DND-41 (cell line): ENCODE measurements around the gene CHRM4.

Experiments used
- EZH2 ChIP-seq: IDR thresholded peaks from 3 replicates; pipeline ENCODE4 v1.6.1; 2012; ENCODE audit warnings: borderline replicate concordance, low read depth, mild to moderate bottlenecking, moderate library complexity, low read length, inconsistent platforms; ENCODE audit not compliant: severe bottlenecking
- TF ChIP-seq, protein P1 (sequence below): IDR thresholded peaks from 2 replicates; pipeline ENCODE4 v1.5.1; 2012; ENCODE audit warnings: borderline replicate concordance, low read length, moderate library complexity, mild to moderate bottlenecking; ENCODE audit not compliant: poor library complexity, severe bottlenecking; ENCODE audit errors: extremely low read depth

DNA sequence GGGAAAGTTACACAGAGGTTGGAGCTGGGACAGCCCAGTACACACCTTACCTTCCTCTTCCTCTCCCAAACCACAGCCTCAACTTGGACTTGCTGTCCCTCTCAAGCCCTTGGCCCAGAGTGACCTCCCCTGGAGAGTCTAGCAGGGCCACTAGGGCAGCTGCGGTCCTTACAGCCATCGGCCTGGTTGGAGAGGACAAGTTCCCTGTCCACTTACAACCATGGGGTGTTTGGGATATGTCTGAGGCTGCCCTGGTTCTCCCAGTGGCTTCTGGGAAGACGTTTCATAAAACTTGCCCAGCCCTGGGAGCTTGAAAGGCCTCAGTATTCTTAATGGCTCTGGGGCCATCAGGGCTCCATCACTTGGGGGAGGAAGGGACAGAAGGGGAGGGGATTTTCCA is 57.4 kb downstream of the CHRM4 start:
- TF ChIP-seq, protein P1, sequence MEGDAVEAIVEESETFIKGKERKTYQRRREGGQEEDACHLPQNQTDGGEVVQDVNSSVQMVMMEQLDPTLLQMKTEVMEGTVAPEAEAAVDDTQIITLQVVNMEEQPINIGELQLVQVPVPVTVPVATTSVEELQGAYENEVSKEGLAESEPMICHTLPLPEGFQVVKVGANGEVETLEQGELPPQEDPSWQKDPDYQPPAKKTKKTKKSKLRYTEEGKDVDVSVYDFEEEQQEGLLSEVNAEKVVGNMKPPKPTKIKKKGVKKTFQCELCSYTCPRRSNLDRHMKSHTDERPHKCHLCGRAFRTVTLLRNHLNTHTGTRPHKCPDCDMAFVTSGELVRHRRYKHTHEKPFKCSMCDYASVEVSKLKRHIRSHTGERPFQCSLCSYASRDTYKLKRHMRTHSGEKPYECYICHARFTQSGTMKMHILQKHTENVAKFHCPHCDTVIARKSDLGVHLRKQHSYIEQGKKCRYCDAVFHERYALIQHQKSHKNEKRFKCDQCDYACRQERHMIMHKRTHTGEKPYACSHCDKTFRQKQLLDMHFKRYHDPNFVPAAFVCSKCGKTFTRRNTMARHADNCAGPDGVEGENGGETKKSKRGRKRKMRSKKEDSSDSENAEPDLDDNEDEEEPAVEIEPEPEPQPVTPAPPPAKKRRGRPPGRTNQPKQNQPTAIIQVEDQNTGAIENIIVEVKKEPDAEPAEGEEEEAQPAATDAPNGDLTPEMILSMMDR: no peak
- TF ChIP-seq EZH2: no peak
